K562 (cell line): ENCODE data around the gene CCDC9. TPM values are rescaled to one million over a fixed set of nuclear protein-coding genes. Genes with fewer than 3 reads are reported as not detected.

Experiments used
- CAMTA2 ChIP-seq: fragments of 250-450 bp; sonication (Bioruptor Pico); conservative IDR thresholded peaks from 2 replicates; pipeline ENCODE4 v1.5.1; 2022
- CEBPG ChIP-seq, 3 experiments: fragments of 200-800 bp in 1 of 3; sonication (Bioruptor generic) in 1 of 3; sonication (generic) in 1 of 3; formaldehyde crosslinking in 1 of 3; IDR thresholded peaks in 2 of 3; conservative IDR thresholded peaks in 1 of 3; 2 replicates each; pipeline versions ENCODE4 v1.6.1 to v1.8.0; 2016 to 2022; ENCODE audit warnings: missing compliant biosample characterization in 2 of 3, missing genetic modification characterization in 2 of 3, mild to moderate bottlenecking in 1 of 3, missing genetic modification reagents in 1 of 3
- DIDO1 ChIP-seq: fragments of 450-650 bp; IDR thresholded peaks from 2 replicates; pipeline ENCODE4 v1.6.1; 2016; ENCODE audit warnings: low read depth, missing biosample characterization, missing genetic modification characterization
- HEY1 ChIP-seq: fragments of 250-450 bp; sonication (Bioruptor Pico); IDR thresholded peaks from 2 replicates; pipeline ENCODE4 v1.5.0; 2020; ENCODE audit warnings: mild to moderate bottlenecking, moderate library complexity, borderline replicate concordance
- MTF1 ChIP-seq: fragments of 250-450 bp; sonication (Bioruptor Pico); IDR thresholded peaks from 2 replicates; pipeline ENCODE4 v1.9.0; 2021; ENCODE audit warnings: moderate library complexity, mild to moderate bottlenecking, inconsistent platforms, borderline replicate concordance
- NUFIP1 ChIP-seq: fragments of 450-650 bp; IDR thresholded peaks from 2 replicates; pipeline ENCODE4 v1.6.1; 2018; ENCODE audit not compliant: partially characterized antibody
- POLR2A ChIP-seq: fragments of 450-650 bp; conservative IDR thresholded peaks from 2 replicates; pipeline ENCODE4 v1.6.1; 2016
- POLR3G ChIP-seq: IDR thresholded peaks from 2 replicates; pipeline ENCODE4 v1.6.1; 2011; ENCODE audit not compliant: insufficient read length, insufficient replicate concordance; ENCODE audit errors: extremely low read depth
- PRPF4 ChIP-seq: fragments of 200-400 bp; formaldehyde crosslinking; IDR thresholded peaks from one replicate; pipeline ENCODE4 v1.6.1; 2017; ENCODE audit warnings: low read length, low read depth, mild to moderate bottlenecking; ENCODE audit not compliant: insufficient read depth, poor library complexity, severe bottlenecking
- RNF2 ChIP-seq: sonication (generic); IDR thresholded peaks from 2 replicates; pipeline ENCODE4 v1.6.1; 2016
- SAP30 ChIP-seq: fragments of 200-600 bp; sonication (generic); IDR thresholded peaks from 2 replicates; pipeline ENCODE4 v1.6.1; 2012; ENCODE audit warnings: borderline replicate concordance, low read depth, mild to moderate bottlenecking, moderate library complexity, low read length, control low read depth, inconsistent platforms; ENCODE audit not compliant: insufficient read depth, poor library complexity, severe bottlenecking
- SMAD1 ChIP-seq: fragments of 150-350 bp; IDR thresholded peaks from 2 replicates; pipeline ENCODE4 v1.6.1; 2014; ENCODE audit warnings: low read length, low read depth; ENCODE audit not compliant: partially characterized antibody
- TRIM25 ChIP-seq: fragments of 450-650 bp; IDR thresholded peaks from 2 replicates; pipeline ENCODE4 v1.7.0; 2016; ENCODE audit warnings: borderline replicate concordance
- ZC3H8 ChIP-seq: fragments of 450-650 bp; IDR thresholded peaks from 2 replicates; pipeline ENCODE4 v1.6.1; 2017
- ZNF324 ChIP-seq: fragments of 250-450 bp; sonication (Bioruptor Pico); IDR thresholded peaks from 2 replicates; pipeline ENCODE4 v1.4.0; 2020; ENCODE audit warnings: mild to moderate bottlenecking
- polyA plus RNA-seq, 8 experiments: library from polyadenylated mRNA; depleted of rRNA in 4 of 8; stranded (reverse) in 5 of 8; unstranded in 3 of 8; fragments of >200 nt; fragmentation: Nextera tagmentation in 2 of 8; fragmentation: Illumina TruSeq in 1 of 8; extraction: Ambion mirVana in 2 of 8; extraction: Trizol in 1 of 8; gene quantifications; 2 replicates each; pipeline versions ENCODE4 v1.2.1 to v1.2.3, GENCODE V29; 2011 to 2014; ENCODE audit warnings: inconsistent platforms in 1 of 8, missing spikeins in 1 of 8
- total RNA-seq, 7 experiments: library from RNA; depleted of rRNA in 6 of 7; stranded (reverse); fragments of >200 nt in 6 of 7; fragmentation: Illumina TruSeq in 2 of 7; extraction: Trizol in 2 of 7; gene quantifications; 2 replicates each; pipeline versions ENCODE4 v1.2.1 to v1.2.3, GENCODE V29; 2011 to 2021; ENCODE audit warnings: low replicate concordance in 1 of 7
- TF ChIP-seq, protein P1 (sequence below): fragments of 250-450 bp; sonication (Bioruptor Pico); IDR thresholded peaks from 2 replicates; pipeline ENCODE4 v1.8.0; 2022; ENCODE audit warnings: inconsistent platforms
- TF ChIP-seq, protein P2 (sequence below): fragments of 250-450 bp; sonication (Bioruptor Pico); IDR thresholded peaks from 2 replicates; pipeline ENCODE4 v1.8.0; 2022; ENCODE audit warnings: moderate library complexity, mild to moderate bottlenecking, inconsistent platforms

The CCDC9 gene
- total and polyA plus RNA-seq, 9 of the 15 experiments (the other 6 are each of a cell fraction or from before 2014, with no cell fraction given): 0.23 to 38.6 (median 8.4) TPM

- TF ChIP-seq SMAD1: no peak
- TF ChIP-seq DIDO1 (tag): 0 out of 2 replicates have a peak, but pooled peaks have one; percentile 23
- TF ChIP-seq, protein P1, sequence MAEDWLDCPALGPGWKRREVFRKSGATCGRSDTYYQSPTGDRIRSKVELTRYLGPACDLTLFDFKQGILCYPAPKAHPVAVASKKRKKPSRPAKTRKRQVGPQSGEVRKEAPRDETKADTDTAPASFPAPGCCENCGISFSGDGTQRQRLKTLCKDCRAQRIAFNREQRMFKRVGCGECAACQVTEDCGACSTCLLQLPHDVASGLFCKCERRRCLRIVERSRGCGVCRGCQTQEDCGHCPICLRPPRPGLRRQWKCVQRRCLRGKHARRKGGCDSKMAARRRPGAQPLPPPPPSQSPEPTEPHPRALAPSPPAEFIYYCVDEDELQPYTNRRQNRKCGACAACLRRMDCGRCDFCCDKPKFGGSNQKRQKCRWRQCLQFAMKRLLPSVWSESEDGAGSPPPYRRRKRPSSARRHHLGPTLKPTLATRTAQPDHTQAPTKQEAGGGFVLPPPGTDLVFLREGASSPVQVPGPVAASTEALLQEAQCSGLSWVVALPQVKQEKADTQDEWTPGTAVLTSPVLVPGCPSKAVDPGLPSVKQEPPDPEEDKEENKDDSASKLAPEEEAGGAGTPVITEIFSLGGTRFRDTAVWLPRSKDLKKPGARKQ (CRISPR knock-in tag): no peak
- no peak for TF ChIP-seq POLR2A
- TF ChIP-seq CEBPG (CRISPR knock-in tag; IDR thresholded peaks at IDR 0.05): no peak
- peak; percentile 27 to 79; a peak in 3 of 4 replicates for TF ChIP-seq CEBPG (tag; conservative IDR thresholded peaks at IDR 0.05 in 1 of 2, IDR thresholded peaks at IDR 0.05 in 1 of 2)
- TF ChIP-seq HEY1 (CRISPR knock-in tag): no peak
- peak; percentile 73; the same call in 1 of the 2 replicates for TF ChIP-seq TRIM25
- TF ChIP-seq PRPF4: no peak
- no peak for TF ChIP-seq ZNF324 (CRISPR knock-in tag)
- TF ChIP-seq, protein P2, sequence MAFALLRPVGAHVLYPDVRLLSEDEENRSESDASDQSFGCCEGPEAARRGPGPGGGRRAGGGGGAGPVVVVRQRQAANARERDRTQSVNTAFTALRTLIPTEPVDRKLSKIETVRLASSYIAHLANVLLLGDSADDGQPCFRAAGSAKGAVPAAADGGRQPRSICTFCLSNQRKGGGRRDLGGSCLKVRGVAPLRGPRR (CRISPR knock-in tag): no peak
- TF ChIP-seq ZC3H8: no peak; the same call in 1 of the 2 replicates
- no peak for TF ChIP-seq NUFIP1
- TF ChIP-seq RNF2: peak; percentile 70; the same call in 1 of the 2 replicates
- TF ChIP-seq SAP30: no peak
- no peak for TF ChIP-seq POLR3G
- TF ChIP-seq MTF1: no peak
- TF ChIP-seq CAMTA2: no peak
Observed at GRCh38 chr19:47240996-47241918, 15.1 kb upstream of the CCDC9 start (continued).
